Muscle of arm (tissue), 14 donors: Measurements from ENCODE around the gene THAP9. TPM values are rescaled to one million over a fixed set of nuclear protein-coding genes. Genes with fewer than 3 reads are reported as not detected.
"Not testable (repeated sequence)": the region's sequence is repeated elsewhere in the genome, so short reads cannot be mapped to it uniquely, and the experiment has no call there.

Experiments
- DNase-seq: peaks from one replicate; pipeline ENCODE4 v3.0.0-alpha.2; 2013
- long read RNA-seq, 11 donors: transcript quantifications; one replicate each; lab custom pipeline, GENCODE V29; 2026
- polyA plus RNA-seq, 12 donors: library from polyadenylated mRNA; unstranded; fragments of 120-200 nt; gene quantifications; one replicate each; pipeline ENCODE4 v1.2.1, GENCODE V29; 2013; ENCODE audit not compliant: insufficient read length in 12 of 12

THAP9 gene, protein sequence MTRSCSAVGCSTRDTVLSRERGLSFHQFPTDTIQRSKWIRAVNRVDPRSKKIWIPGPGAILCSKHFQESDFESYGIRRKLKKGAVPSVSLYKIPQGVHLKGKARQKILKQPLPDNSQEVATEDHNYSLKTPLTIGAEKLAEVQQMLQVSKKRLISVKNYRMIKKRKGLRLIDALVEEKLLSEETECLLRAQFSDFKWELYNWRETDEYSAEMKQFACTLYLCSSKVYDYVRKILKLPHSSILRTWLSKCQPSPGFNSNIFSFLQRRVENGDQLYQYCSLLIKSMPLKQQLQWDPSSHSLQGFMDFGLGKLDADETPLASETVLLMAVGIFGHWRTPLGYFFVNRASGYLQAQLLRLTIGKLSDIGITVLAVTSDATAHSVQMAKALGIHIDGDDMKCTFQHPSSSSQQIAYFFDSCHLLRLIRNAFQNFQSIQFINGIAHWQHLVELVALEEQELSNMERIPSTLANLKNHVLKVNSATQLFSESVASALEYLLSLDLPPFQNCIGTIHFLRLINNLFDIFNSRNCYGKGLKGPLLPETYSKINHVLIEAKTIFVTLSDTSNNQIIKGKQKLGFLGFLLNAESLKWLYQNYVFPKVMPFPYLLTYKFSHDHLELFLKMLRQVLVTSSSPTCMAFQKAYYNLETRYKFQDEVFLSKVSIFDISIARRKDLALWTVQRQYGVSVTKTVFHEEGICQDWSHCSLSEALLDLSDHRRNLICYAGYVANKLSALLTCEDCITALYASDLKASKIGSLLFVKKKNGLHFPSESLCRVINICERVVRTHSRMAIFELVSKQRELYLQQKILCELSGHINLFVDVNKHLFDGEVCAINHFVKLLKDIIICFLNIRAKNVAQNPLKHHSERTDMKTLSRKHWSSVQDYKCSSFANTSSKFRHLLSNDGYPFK
- 10 to 100 TPM in 4 of 12 donors, 1 to 10 TPM in 7, not detected in 1; 6.4 to 10.5 (median 8.8) TPM for polyA plus RNA-seq
- long read RNA-seq, donor 1, result 0 reads
- long read RNA-seq, donor 2, partial matches to known transcripts, result 0 of 1 reads
- long read RNA-seq, donor 2, other reads (novel, unspliced or antisense), result 0 of 1 reads
- long read RNA-seq, donor 3, result 0 reads
- long read RNA-seq, donor 4, result 0 reads
- long read RNA-seq, donor 5, partial matches to known transcripts, result 0 of 1 reads
- long read RNA-seq, donor 5, other reads (novel, unspliced or antisense), result 0 of 1 reads
- long read RNA-seq, donor 6, partial matches to known transcripts, result 0 of 1 reads
- long read RNA-seq, donor 6, other reads (novel, unspliced or antisense), result 0 of 1 reads
- long read RNA-seq, donor 7, result 0 reads
- long read RNA-seq, donor 8, partial matches to known transcripts, result 0 of 4 reads
- long read RNA-seq, donor 8, other reads (novel, unspliced or antisense), result 0 of 4 reads
- long read RNA-seq, donor 9, result 0 reads
- long read RNA-seq, donor 10, partial matches to known transcripts, result 0 of 1 reads
- long read RNA-seq, donor 10, other reads (novel, unspliced or antisense), result 0 of 1 reads
- long read RNA-seq, donor 11, partial matches to known transcripts, result 0 of 2 reads
- long read RNA-seq, donor 11, other reads (novel, unspliced or antisense), result 0 of 2 reads

GRCh38 chr4:82900411-82901182 is at the start of gene THAP9:
Gene THAP9 (plus strand): TSS chr4:82900735. CDS start chr4:82900803, 68 bp downstream.
- DNase-seq, result peak; percentile 99

GRCh38 chr4:82851318-82851717 is 49.2 kb upstream of the THAP9 start:
- no peak for DNase-seq

DNA sequence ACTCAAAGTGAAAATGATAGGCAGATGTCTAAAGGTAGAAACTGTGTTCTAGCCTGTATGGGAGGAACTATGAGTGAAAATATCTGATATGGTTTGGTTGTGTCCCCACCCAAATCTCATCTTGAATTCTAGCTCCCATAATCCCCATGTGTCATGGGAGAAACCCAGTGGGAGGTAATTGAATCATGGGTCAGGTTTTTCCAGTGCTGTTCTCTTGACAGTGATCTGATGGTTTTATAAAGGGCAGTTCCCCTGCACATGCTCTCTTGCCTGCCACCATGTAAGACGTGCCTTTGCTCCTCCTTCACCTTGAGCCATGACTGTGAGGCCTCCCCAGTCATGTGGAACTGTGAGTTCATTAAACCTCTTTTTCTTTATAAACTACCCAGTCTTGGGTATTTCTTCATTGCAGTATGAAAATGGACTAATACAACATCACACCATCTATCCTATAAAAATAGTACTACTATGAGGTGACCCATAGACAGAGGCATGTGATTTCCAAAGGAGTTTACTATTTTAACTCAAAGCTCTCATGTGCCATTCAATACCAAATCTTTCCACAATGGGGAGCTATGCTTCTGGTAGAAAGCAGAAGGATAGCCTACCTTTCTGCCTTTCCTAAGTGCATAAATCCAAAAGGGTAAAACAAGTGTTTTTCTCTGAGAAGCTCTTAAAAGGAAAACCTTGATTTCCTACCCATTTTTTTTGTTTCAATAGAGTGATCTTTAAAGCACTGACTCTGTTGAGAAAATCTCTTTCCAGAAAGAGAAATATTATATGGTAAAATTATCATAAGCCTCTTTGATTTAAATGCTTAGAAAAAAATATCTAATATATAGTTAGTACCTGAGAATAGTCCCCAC is 48.4 kb upstream of the THAP9 start:
- no peak for DNase-seq

- no peak for DNase-seq
Observed at GRCh38 chr4:82852751-82853285, 47.7 kb upstream of the THAP9 start.

GRCh38 chr4:82860487-82860886 is 40.0 kb upstream of the THAP9 start:
- DNase-seq, result not testable (repeated sequence)

DNA sequence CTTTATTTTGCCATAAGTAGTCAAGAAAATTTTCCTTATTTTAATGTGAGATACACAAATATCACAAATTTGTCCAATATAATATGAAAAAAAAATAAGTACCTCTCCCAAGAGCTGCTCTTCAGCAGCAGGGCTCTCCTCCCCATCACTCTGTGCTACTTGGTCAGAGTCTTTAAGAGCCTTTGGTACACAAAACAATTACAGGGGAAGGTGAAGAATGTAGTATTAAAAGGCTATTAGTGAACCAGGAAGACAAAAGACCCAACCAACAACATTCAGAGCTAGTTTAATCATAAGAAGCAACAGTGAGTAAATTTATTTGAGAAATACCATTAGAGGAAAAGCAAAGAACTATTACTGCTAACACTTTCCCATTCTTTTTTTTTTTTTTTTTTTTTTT is 39.0 kb upstream of the THAP9 start:
- DNase-seq, result no peak

- no peak for DNase-seq
Observed at GRCh38 chr4:82864336-82864979, 36.1 kb upstream of the THAP9 start.

DNA sequence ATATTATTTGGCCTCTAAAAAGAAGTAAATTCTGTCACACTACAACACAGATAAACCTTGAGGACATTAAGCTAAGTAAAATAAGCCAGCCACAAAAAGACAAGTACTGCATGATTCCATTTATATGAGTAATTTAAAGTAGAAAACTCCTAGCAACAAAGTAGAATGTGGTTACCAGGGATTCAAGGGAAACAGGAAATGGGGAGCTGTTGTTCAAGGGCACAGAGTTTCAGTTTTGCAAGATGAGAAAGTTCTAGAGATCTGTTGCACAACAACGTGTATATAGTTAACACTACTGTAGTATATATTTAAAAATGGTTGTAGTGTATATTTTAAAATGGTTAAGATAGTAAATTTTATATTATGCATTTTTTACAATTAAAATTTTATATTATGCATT is 34.9 kb upstream of the THAP9 start:
- DNase-seq, result no peak

GRCh38 chr4:82866033-82866432 is 34.5 kb upstream of the THAP9 start:
- DNase-seq, result not testable (repeated sequence)

DNA sequence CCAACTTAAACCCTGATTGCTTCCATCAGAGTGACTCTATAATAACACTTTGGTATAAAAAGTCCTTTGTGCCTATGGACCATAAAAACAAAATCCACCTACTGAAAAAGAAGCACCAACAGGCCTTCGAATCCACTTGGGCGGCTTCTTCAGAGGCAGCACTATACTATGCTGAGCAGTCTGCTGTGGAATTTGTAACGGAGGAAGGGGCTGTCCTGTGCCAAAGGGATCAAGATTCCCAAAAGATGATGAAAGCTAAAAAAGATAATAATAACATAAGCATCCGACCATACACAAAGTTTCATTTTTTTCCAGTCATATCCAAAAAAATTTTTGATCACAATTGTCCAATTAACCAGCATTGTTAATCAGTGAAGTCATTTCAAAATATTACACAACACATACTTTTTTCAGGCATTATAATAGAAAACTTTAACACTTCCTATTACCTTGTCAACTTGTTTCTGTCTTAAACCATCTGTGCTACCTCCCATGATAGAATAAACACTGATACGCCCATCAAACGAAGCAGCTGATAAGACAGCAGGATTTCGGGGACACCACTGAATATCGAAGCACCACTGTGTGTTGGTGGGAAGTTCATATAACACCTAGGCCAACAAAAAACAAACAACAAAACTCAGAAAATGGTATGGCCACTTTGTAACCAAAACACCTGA is 33.7 kb upstream of the THAP9 start:
- no peak for DNase-seq

DNA sequence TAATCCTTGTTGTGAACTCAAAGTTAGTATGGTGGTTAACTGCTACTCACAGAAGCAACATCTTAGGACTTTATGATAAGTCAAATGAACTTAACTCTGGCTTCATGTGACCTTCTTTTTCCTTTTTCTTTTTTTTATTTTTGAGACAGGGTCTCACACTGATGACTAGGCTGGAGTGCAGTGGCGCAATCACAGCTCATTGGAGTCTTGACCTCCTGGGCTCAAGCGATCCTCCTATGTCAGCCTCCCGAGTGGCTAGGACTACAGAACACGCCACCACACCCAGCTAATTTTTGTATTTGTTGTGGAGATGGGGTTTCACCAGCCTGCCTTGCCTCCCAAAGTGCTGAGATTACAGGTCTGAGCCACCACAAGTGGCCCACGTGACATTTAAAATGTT is 32.0 kb upstream of the THAP9 start:
- no peak for DNase-seq

DNA sequence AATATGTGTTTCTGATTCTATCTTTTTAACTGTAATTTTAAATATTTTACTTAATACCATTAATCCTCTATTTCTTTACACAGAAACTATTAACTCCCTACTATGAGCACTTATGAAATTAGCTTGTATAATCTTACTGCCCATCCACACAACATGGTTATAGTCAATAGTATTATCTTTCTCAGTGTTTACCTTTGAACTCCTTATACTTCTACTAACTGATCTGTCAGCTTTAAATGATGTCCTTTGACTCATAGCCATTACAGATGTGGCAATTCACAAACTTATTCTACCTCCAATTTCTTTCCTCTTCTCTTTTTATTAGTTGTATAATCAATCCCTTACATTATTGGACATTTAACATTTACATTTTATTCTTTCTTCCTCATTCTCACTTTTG is 15.1 kb upstream of the THAP9 start:
- no peak for DNase-seq

- DNase-seq, result no peak
Observed at GRCh38 chr4:82886147-82886942, 14.2 kb upstream of the THAP9 start.

- peak; percentile 6 for DNase-seq
Observed at GRCh38 chr4:82889287-82889686, 11.2 kb upstream of the THAP9 start.

GRCh38 chr4:82890528-82890900 is 10.0 kb upstream of the THAP9 start:
- no peak for DNase-seq

DNA sequence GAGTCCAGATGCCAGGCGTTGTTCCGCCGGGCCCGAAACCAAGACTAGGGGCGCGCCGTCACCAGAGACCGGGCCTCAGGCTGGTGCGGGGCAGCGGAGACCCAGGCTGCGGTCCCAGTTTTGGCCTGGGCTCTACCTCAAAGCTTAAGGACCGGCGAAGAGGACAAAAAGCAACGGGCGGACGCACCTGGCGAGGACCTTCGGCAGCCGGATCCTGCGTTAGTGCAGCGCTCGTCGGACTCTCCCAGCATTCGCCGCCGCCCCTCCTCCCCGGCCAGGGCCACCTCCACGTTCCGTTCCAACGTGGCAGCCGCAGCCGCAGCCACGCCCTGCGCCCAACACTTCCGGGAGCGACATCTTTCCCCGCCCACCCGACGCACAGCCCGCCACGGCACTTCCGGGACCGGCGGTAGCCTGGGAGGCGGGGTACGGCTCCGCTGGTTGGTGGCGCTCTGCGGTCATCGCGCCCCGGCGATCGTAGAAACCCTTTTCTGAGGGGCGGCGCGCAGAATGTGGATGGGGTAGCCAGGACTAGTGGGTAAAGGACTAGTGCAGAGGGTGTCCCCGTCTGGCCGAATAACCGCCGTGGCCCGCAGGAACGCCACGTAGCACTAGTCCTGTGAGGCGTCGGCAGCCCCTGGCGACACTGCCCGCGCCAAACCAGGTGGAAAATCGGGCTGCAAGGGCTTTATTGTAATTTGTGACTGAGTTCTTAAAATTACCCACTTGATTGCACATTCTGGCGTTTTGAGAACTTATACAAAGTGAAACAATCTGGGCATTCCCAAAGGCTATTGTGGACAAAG is 9.4 kb upstream of the THAP9 start, which contains the start of gene SEC31A:
SEC31A (minus strand) TSS at position 253 of the 806 bp plus-strand sequence. CDS start 9,217 bp downstream, outside the sequence.
- peak; percentile 96 for DNase-seq
